GM06990 (cell line): Measurements from ENCODE around the gene CT47C1.

ENCODE experiments used
- DNase-seq: peaks from one replicate; pipeline ENCODE4 v3.0.0-alpha.2; 2011; ENCODE audit not compliant: insufficient read length; ENCODE audit errors: extremely low read depth
- H3K27me3 ChIP-seq: replicated peaks from 2 replicates; pipeline ENCODE4 v1.6.0; 2011; ENCODE audit warnings: low read length; ENCODE audit not compliant: control insufficient read depth, insufficient read depth
- H3K36me3 ChIP-seq: 2 replicates; pipeline ENCODE4 v1.5.1; 2011; ENCODE audit warnings: low read length; ENCODE audit not compliant: control insufficient read depth, insufficient read depth
- H3K4me3 ChIP-seq: replicated peaks from 2 replicates; pipeline ENCODE4 v1.5.1; 2011; ENCODE audit warnings: low read depth, mild to moderate bottlenecking, control low read depth, low read length
- CTCF ChIP-seq: IDR thresholded peaks from 2 replicates; pipeline ENCODE4 v1.5.1; 2011; ENCODE audit warnings: low read length, control low read depth, mild to moderate bottlenecking, inconsistent platforms; ENCODE audit not compliant: insufficient read depth, poor library complexity, severe bottlenecking

The CT47C1 gene

GRCh38 chrX:119075270-119076025, 2.7 kb downstream of the CT47C1 start:
- DNase-seq = no peak
- no peaks in the 10 kb centered on the region for H3K27me3 ChIP-seq
- H3K36me3 ChIP-seq = no peaks in the 10 kb centered on the region
- H3K4me3 ChIP-seq = no peak overlapping the region
- TF ChIP-seq CTCF = no peak

- no peak for TF ChIP-seq CTCF
Observed at GRCh38 chrX:119082278-119082677, 9.5 kb downstream of the CT47C1 start.

GRCh38 chrX:119084766-119085165, 12.0 kb downstream of the CT47C1 start:
- DNase-seq = no peak
- TF ChIP-seq CTCF = no peak
- Histone ChIP-seq H3K4me3 (no peak overlapping the region), H3K36me3 (no peaks in the 10 kb centered on the region), H3K27me3 (no peaks in the 10 kb centered on the region)

More at GRCh38 chrX:119082278-119082677, 9.5 kb downstream of the CT47C1 start:
- Histone ChIP-seq H3K36me3 (no peaks in the 10 kb centered on the region), H3K4me3 (no peak overlapping the region), H3K27me3 (no peaks in the 10 kb centered on the region)
- DNase-seq = no peak

GRCh38 chrX:119087121-119087520, 14.3 kb downstream of the CT47C1 start:
- no peak for TF ChIP-seq CTCF
- DNase-seq = no peak
- Histone ChIP-seq H3K27me3 (no peaks in the 10 kb centered on the region), H3K36me3 (no peaks in the 10 kb centered on the region), H3K4me3 (no peak overlapping the region)

GRCh38 chrX:119089619-119090018, 16.8 kb downstream of the CT47C1 start:
- DNase-seq = no peak
- Histone ChIP-seq H3K36me3 (no peaks in the 10 kb centered on the region), H3K4me3 (no peak overlapping the region), H3K27me3 (no peaks in the 10 kb centered on the region)
- no peak for TF ChIP-seq CTCF
